GM21360 (cell line): ENCODE results near the gene LEF1.
A peak's percentile ranks its signal among the peaks of the same experiment; 100 is the strongest.

Source experiments
- ATAC-seq: cut with Tn5 transposase; IDR thresholded peaks from one replicate; pipeline ENCODE4 v1.9.1; 2021; ENCODE audit warnings: mild to moderate bottlenecking, moderate library complexity; ENCODE audit not compliant: unreplicated experiment

LEF1 gene

DNA sequence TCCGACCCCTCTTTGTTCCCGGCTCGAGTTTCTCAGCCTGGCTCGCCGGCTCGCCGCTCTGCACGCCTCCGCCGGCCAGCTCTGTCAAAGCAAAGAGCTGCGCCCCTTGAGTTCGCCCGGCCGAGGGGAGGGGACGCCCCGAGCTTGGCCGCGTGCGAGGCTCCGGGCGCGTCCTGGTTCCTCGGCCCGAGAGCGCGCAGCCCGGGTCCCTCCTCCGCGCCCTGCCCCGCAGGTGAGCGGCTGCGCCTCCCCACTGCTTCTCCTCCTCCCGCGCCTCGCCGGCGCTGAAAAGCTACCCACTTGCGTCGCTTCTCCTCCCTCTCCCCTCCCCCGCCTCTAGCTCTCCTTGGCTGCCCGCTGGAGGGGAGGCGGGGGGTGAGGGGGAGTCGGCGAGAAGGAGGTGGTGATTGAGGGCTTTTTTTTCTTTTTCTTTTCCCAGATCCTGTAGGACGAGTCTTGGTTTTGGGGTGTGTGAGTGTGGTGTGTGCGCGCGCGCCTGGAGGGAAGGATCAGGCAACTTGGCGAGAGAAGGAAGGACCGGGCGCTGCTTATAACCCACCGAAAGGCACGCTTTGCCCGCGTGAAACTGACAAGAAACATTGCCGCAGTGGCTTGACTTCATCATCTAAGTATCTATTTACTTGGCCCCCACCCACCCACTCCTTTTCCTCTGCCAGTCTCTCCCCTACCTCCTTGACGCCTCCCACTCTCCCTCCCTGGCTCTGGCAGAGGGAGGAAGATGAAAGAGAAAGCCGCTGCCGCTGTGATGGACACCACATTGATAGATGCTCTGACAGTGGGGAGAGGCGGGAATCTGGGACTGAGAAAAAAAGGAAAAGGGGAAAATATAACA, at the start of gene LEF1:
Gene LEF1, minus strand, starts transcription at position 262 of the 853 bp plus-strand sequence. CDS start 1,165 bp downstream, outside the sequence.
- peak; percentile 38 for ATAC-seq

DNA sequence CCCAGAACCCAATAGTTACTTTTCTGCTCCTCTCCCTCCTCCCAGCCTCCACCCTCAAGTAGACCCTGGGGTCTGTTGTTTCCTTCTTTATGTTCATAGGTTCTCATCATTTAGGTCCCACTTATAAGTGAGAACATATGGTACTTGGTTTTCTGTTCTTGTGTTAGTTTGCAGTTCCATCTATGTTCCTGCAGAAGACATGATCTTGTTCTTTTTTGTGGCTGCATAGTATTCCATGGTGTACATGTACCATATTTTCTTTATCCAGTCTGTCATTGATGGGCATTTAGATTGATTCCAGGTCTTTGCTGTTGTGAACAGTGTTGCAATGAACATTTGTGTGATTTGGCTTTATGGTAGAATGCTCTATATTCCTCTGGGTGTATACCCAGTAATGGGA, 47.8 kb upstream of the LEF1 start:
- no peak for ATAC-seq

DNA sequence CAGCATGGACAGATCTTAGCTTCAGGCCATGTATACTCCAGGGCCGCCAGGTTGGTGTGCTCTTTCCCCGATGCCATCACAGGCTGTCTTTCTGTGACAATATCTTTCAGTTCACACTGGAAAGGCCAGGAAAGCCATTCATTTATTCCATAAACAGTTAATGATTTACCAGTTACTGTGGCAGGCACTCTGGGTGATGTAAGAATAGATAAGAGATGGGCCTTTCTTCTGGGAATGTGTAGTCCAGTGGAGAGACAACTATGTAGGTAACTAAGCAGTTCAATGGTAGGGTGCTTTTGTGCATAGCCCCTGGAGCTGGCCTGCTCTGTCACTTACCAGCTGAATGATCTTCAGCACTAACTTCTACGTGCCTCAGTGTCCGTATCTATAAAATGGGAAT, 46.3 kb upstream of the LEF1 start:
- no peak for ATAC-seq

DNA sequence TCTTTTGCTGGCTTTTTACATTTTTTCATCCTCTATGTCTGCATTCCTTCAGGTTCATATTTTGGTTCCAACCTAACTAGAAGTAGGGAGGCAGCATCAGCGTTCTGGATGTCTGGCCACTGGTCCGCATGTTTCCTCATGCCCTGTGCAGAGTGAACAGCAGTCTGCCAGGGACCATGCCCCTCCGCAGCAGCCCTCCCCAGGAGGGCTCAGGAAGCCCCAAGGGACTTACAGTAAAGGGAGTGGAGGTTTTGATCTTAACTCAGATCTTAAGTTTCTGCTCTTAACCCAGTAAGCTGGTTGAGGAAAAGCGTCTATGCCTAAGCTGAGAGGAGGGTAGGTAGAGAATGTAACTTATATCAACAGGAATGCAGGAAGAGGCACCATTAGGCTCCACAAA, 45.0 kb upstream of the LEF1 start:
- ATAC-seq = no peak

DNA sequence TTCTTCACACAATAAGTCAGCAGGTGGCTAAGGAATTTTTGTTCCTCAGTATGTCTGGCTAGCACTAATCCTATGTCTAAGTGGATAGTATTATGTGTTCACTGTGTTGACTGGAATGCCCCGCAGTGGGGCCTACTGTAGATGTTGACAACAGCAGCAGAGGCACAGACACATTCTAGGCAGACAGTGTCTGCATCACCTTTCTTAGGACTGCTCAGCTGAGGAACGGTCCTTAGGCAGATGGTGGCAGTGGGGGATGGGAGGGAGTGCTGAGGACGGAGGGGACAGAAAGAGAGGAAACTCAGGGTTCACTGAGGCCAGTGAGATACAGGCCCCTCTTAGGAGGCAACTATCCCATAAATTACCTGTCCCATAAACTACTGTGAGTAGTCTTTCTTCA, 44.6 kb upstream of the LEF1 start:
- no peak for ATAC-seq

DNA sequence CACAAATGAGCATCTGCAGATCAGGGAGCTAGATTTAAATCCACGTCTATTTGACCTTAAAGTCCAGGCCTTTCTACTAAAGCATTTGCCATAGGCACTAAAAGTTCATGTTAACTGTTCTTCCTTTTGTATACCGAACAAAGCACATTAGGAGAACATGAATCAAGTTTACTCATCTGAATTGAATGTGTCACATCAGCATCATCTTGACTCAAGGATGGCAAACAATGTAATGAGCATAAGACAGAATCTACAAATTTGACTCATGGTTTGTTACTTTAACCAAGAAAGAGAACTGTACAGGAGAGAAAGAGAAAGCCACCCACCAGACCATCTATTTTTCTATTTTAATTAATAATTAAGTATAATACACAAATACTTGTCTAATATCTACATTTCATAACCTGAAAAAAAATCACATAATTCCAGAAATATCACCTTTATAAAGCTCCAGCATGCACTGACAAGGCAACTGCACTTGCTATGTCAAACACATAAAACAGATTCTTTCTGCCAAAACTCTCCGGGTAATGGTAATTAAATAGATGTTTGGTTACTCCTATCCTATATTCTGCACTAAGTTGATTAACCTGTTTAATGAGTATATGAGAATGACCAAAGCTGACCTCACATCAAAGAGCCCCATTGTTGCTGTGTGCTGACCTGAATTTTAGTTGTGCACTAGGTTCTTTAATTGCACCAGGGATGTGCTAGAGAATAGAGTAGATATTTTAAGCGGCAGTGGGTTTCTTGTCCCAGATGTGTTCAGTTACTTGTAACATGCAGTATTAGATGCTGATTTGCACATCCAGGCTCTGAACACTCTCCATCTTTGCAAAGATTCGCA, 42.5 kb upstream of the LEF1 start:
- no peak for ATAC-seq

DNA sequence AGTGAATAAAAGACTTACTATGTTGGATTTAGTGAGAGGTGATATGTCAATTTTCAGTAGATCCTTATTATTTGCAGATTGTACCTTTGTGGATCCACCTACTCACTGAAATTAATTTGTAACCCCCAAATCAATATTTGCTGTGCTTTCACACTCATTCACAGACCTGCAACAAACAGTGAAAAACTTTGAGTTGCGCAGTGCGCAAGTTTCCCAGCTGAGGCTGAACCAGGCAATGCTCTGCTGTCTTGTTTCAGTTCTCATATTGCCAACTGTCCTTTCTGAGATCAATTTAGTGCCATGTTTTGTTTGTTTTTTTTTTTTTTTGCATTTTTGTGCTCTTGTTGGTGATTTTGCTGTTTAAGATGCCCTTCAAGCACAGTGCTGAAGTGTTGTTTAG, 40.8 kb upstream of the LEF1 start:
- ATAC-seq = no peak

DNA sequence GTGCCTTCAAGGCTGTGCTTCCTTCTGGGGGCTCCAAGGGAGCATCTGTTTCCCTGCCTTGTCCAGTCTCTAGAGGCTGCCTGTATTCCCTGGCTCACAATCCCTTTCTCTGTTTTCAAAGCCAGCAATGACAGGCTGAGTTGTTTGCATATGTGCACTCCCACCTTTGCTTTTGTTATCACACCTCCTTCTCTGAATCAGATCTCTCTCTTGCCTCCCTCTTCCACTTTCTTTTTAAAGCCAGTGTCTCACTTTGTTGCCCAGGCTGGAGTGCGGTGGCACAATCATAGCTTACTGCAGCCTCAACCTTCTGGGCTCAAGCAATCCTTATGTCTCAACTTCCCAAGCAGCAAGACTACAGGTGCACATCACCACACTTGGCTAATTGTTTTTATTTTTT, 37.1 kb upstream of the LEF1 start:
- no peak for ATAC-seq

DNA sequence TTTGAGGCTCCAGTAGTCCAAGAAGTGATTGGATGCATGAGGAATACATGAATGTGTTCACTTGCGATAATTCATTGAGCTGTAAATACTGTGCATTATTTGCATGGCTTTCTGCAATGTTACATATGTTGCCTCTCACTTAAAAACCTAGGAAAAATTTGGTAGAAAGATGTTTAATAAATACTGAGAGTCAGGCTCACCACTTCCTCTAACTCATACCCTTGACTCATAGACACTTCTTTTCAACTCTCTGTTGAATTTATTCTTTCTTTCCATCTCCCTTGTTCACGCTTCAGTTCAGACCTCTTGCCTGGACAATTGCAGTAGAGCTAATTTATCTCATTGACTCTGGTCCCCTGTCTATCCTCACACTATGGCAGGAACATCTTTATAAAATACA, 35.8 kb upstream of the LEF1 start:
- ATAC-seq = no peak

DNA sequence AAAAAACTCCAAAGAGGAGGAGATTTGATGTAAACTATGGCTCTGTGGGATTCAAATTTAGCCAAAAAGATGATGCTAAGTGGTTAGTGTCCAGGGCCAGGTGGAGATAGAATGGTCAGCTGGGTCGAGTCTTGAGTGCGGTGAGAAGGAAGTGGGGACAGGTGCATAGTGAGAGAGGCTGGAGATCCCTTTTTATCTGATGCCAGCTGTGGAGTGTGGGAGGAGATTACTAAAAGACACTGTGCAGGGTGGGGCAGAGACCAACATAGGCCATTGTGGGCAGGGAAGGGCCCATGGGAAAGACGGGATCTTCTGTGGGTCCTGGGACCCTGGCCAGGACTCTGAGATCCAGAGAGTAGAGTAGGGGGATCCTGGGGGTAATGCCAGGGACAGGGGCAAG, 34.6 kb upstream of the LEF1 start:
- no peak for ATAC-seq

DNA sequence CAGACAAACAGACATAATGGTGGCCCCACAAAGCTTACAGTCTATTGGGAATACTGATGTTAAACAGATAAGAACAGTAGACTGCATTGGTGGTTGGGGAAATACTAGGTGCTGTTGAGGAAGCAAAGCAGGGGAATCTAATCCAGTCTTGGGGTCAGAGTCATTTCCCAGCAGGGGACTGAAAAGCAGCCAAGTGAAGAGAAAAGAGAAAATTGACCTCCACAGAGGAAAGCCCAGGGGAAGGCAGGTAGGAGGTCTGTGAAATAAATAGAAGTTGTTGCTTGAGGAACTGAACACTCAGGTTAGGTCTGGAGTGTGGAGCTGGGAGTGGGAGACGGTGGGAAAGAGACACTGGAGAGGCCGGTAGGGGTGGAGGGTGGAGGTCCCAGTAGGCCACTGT, 33.0 kb upstream of the LEF1 start:
- no peak for ATAC-seq

DNA sequence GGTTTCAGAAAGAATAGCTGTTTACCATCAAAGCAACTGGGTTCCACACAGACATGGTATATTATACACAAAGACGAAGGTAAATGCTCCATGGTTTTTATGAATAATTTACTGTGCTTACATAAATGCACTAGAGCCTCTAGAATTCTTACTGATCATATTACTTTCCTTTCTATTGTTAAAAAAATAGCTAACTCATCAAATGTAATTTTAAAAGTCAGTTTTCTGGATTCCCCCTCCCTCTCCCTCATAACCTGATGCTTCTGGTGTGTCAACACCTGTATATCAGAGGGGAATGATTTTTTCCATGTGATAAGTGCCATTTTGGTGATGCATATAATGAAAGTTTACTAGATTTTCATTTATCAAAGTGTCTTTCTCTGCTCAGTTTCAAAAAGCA, 31.1 kb upstream of the LEF1 start:
- ATAC-seq = no peak

DNA sequence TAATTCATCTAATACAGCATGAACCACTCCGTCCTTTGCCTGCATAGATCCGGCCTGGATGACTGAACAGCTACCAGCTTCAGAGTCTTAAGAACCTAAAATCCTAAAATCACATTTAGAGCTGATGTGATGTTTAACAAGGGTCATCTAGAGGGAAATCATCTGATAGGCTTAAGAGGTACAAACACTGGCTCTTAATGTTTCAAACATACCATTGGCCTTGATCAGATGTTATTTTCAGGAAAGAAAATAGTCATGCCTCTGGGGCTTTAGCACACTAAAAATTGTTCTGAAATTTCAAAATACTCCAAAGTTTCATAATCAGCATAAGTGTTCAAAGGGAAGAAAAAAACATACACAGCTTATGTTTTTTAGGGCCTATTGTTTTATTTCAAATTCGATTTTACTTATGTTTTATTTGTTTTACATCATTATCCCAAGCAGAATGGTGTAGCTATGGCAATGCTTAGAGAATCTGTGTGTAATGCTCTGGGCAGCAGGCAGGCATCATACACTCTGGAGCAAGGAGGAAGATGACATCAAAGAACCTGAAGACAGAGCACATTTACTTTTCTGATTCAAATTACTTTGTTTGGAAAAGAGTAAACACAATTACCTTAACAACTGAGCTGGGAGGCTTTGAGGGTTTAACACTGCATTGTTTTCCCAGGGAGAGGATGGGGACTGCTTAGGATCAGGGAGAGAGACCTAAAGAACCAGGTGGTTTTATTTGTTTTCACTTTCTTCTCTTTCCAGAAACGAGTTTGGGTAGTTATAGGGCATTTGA, 25.3 kb upstream of the LEF1 start:
- no peak for ATAC-seq

DNA sequence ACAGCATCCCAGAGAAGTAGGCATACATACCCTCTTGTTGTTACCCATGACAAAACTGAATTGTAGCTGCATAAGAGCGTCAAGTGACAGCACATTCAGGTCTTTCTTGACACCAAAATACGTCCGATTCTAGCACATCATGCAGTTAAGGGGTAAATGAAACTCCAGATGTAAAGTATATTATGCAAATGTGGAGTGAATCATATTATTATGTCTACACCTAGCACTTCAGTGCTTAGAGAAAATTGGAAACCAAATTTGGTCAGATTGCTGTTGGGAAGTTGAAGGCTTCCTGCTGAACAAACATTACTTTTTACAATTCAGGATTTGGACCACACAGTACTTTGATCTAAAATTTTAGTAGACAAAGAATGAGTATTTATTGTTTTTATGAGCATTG, 24.2 kb upstream of the LEF1 start:
- ATAC-seq = no peak

DNA sequence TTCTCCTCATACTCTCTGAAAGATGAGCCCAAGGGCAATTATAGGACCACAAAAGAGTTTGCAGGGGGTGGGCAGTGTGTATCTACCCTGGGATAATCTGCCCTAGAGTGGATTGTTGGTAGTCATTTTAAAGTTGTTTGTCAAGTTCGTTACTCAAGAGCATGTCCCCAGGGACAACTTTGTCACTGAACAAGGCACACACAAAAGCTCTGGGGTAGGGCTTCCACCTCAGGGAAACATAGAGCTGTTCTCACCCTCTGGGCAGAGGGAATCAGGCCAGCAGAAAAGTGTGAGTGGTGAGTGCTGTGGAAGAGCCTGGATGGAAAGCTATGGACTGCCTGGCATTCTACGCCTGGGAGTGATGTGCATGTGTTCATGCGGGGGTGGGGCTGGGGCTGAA, 23.3 kb upstream of the LEF1 start:
- ATAC-seq = no peak

DNA sequence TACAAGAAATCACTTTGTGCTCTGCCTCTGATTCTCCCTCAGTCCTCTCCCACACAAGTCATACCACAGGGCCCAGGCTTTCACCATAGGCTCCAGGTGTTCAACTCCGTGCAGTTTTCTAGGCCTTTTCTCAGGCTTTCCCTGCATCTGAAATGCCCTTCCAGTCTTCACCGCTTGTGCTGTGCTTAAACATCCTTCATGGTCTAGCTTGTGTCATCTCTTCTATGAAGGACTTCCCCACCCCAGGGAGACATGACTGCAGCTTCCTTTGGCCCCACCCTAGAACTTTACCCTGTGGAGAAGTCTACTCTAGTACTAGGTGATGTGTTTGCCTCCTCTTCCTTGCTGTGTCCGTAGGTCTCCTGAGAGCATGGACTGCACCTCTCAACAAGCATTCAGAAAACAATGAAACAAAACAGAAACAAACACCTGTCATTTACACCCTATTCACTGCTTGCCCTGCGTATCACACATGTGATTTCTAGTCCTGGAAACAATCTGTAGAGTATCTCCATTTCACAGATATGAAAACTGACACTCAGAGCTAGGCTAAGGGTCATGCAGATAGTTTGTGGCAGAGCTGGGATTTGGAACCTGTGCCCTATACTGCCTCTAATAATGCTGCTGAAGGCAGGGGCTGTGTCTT, 22.7 kb upstream of the LEF1 start:
- ATAC-seq = no peak

DNA sequence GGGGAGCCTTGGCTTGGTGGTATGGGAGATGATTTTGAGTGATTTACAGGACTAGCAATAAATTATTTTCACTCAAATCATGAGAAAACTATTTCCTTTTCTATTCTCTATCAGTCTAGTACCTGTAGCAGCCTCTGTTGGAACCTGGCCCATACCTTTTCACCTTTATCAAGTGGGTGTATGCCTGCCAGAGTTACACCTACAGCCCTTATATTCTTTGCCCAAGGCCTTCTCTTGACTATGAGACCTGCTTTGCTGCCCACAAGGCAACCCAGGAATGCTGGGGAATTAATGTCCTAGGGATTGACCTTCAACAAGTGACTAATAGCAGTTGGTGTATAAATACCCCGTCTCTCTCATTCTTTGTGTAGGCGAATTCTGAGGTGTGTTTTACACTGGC, 20.0 kb upstream of the LEF1 start:
- no peak for ATAC-seq

DNA sequence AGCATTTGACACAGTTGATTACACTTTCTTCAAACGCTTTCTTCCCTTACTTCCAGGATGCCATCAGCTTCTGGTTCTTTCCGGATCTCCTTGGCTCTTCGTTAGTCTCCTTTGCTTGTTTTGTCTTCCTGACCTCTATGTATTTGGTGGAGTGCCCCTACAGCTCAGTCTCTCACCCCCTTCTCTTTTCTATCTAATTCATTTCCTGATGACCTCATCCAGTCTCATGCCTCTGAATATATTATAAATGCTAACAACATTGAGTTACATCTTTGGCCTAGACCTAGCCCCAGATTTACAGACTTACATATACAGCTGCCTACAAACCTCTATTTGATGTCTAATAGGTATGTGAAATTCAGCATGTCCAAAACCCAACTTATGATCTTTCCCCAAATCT, 16.5 kb upstream of the LEF1 start:
- no peak for ATAC-seq

DNA sequence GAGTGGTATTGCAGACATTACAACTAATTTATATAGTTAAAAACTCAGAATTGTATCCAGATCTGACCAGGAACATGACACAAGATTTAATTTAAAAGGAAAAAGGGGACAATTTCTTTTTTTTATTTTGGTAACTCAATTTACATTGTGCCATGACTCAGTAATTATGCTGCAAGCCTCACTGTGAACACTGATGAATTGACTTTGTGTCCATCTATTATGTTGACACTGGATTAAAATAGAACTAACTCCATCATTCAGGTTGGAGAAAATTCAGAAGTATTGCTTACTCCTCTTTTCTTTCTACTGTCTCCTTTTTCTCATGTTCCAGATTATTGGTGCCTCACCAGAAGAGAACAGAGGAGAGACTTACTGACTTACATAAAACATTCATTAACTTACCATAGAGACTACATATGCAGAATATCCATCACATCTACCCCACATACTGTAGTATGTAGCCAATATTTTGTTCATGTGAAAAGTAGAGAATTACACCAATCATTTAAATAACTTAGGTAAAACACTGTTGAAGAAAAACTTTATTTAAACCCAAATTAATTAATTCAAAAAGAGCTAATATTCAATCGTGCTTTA, 15.8 kb upstream of the LEF1 start:
- no peak for ATAC-seq

DNA sequence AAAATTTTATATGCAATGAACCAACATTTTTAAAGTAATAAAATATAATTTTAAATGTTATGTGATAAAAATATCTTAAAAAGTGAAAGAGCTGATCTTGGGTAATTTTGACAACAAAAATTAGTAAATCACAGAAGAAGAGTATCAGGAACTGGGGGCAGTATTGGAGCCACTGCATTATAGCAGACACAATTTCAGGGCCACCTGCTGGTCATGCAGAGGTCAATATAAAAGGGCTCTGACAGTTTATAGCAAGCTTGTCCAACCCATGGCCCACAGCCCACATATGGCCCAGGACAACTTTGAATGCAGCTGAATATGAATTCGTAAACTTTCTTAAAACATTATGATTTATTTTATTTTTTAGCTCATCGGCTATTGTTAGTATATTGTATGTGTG, 13.0 kb upstream of the LEF1 start:
- peak; percentile 51 for ATAC-seq

DNA sequence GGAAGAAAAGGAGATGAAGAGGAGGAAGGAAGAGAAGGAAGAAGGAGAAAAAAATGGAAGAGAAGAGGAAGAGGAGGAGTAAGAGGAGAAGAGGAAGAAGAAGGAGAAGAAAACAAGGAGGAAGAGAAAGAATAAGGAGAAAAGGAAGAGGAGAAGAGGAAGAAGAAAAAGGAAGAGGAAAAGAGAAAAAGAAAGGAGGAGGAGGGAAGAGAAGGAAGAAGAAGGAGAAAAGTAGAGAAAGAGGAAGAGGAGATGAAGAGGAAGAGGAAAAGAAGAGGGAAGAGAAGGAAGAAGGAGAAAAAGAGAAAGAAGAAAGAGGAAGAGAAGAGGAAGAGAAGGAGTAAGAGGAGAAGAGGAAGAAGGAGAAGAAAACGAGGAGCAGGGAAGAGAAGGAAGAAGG, 11.8 kb upstream of the LEF1 start:
- no peak for ATAC-seq
